ENCODE measurements around the gene TSPAN14. TPM values are rescaled to one million over a fixed set of nuclear protein-coding genes. Genes with fewer than 3 reads are reported as not detected.
"Not testable (repeated sequence)": the region's sequence is repeated elsewhere in the genome, so short reads cannot be mapped to it uniquely, and the experiment has no call there.

Gene TSPAN14
- total RNA-seq, 1 donor from 2014 or later = 75.4 TPM

GRCh38 chr10:80413271-80413996 lies 40.7 kb upstream of the TSPAN14 start:
- H3K27ac Mint-ChIP-seq = peak overlapping the region; percentile 35
- peaks cover 3% of the 10 kb centered on the region for H3K36me3 Mint-ChIP-seq (ENCODE audit: low read depth)
- H3K4me1 Mint-ChIP-seq (ENCODE audit: low read depth) = peaks cover 21% of the 10 kb centered on the region
- no peaks in the 10 kb centered on the region for H3K9me3 Mint-ChIP-seq
- no peaks in the 10 kb centered on the region for H3K27me3 Mint-ChIP-seq (ENCODE audit: insufficient read depth)
- intact Hi-C loops (cut with micrococcal nuclease) = no loop called here
- no peak for DNase-seq (ENCODE audit: low spot score)
- no peak overlapping the region for H3K4me3 Mint-ChIP-seq

- peaks cover 21% of the 10 kb centered on the region for H3K4me1 Mint-ChIP-seq (ENCODE audit: low read depth)
- intact Hi-C loops (cut with micrococcal nuclease) = no loop called here
- H3K36me3 Mint-ChIP-seq (ENCODE audit: low read depth) = peaks cover 3% of the 10 kb centered on the region
- no peak overlapping the region for H3K4me3 Mint-ChIP-seq
- no peak for DNase-seq (ENCODE audit: low spot score)
- no peak overlapping the region for H3K27ac Mint-ChIP-seq
- no peaks in the 10 kb centered on the region for H3K9me3 Mint-ChIP-seq
- H3K27me3 Mint-ChIP-seq (ENCODE audit: insufficient read depth) = no peaks in the 10 kb centered on the region
Measured at GRCh38 chr10:80414142-80414895, 39.8 kb upstream of the TSPAN14 start.

- Mint-ChIP-seq H3K36me3 (ENCODE audit: low read depth) (peaks cover under 1% of the 10 kb centered on the region), H3K9me3 (no peaks in the 10 kb centered on the region), H3K4me3 (no peak overlapping the region), H3K27me3 (ENCODE audit: insufficient read depth) (peaks cover 2% of the 10 kb centered on the region), H3K4me1 (ENCODE audit: low read depth) (peaks cover 16% of the 10 kb centered on the region), H3K27ac (no peak overlapping the region)
- intact Hi-C loops (cut with micrococcal nuclease) = no loop called here
- no peak for DNase-seq (ENCODE audit: low spot score)
Measured at GRCh38 chr10:80415734-80416478, 38.2 kb upstream of the TSPAN14 start.

GRCh38 chr10:80416479-80417098 lies 37.5 kb upstream of the TSPAN14 start:
- Mint-ChIP-seq H3K4me3 (no peak overlapping the region), H3K36me3 (ENCODE audit: low read depth) (no peaks in the 10 kb centered on the region), H3K9me3 (no peaks in the 10 kb centered on the region), H3K4me1 (ENCODE audit: low read depth) (peaks cover 14% of the 10 kb centered on the region), H3K27ac (no peak overlapping the region), H3K27me3 (ENCODE audit: insufficient read depth) (peaks cover 2% of the 10 kb centered on the region)
- intact Hi-C loops (cut with micrococcal nuclease) = no loop called here
- no peak for DNase-seq (ENCODE audit: low spot score)

GRCh38 chr10:80417256-80417655 lies 36.9 kb upstream of the TSPAN14 start:
- H3K9me3 Mint-ChIP-seq; H3K4me3 Mint-ChIP-seq; H3K36me3 Mint-ChIP-seq (ENCODE audit: low read depth); DNase-seq (ENCODE audit: low spot score); H3K27ac Mint-ChIP-seq; intact Hi-C loops (cut with micrococcal nuclease); H3K27me3 Mint-ChIP-seq (ENCODE audit: insufficient read depth): not testable (repeated sequence)
- peaks cover 14% of the 10 kb centered on the region for H3K4me1 Mint-ChIP-seq (ENCODE audit: low read depth)

GRCh38 chr10:80421050-80421706 lies 32.9 kb upstream of the TSPAN14 start:
- no peak overlapping the region for H3K4me3 Mint-ChIP-seq
- peaks cover 5% of the 10 kb centered on the region for H3K36me3 Mint-ChIP-seq (ENCODE audit: low read depth)
- no peak overlapping the region for H3K27ac Mint-ChIP-seq
- peaks cover 2% of the 10 kb centered on the region for H3K27me3 Mint-ChIP-seq (ENCODE audit: insufficient read depth)
- H3K9me3 Mint-ChIP-seq = no peaks in the 10 kb centered on the region
- DNase-seq (ENCODE audit: low spot score) = no peak
- no peaks in the 10 kb centered on the region for H3K4me1 Mint-ChIP-seq (ENCODE audit: low read depth)
- intact Hi-C loops (cut with micrococcal nuclease) = no loop called here

GRCh38 chr10:80421707-80422536 lies 32.2 kb upstream of the TSPAN14 start:
- H3K4me3 Mint-ChIP-seq = no peak overlapping the region
- intact Hi-C loops (cut with micrococcal nuclease) = no loop called here
- no peaks in the 10 kb centered on the region for H3K9me3 Mint-ChIP-seq
- H3K27me3 Mint-ChIP-seq (ENCODE audit: insufficient read depth) = peaks cover 2% of the 10 kb centered on the region
- H3K27ac Mint-ChIP-seq = no peak overlapping the region
- H3K4me1 Mint-ChIP-seq (ENCODE audit: low read depth) = no peaks in the 10 kb centered on the region
- no peak for DNase-seq (ENCODE audit: low spot score)
- peaks cover 5% of the 10 kb centered on the region for H3K36me3 Mint-ChIP-seq (ENCODE audit: low read depth)

GRCh38 chr10:80425901-80426300 lies 28.2 kb upstream of the TSPAN14 start:
- Mint-ChIP-seq H3K9me3 (no peaks in the 10 kb centered on the region), H3K4me3 (no peak overlapping the region), H3K36me3 (ENCODE audit: low read depth) (peaks cover 14% of the 10 kb centered on the region), H3K27ac (no peak overlapping the region), H3K4me1 (ENCODE audit: low read depth) (no peaks in the 10 kb centered on the region), H3K27me3 (ENCODE audit: insufficient read depth) (no peaks in the 10 kb centered on the region)
- no peak for DNase-seq (ENCODE audit: low spot score)
- intact Hi-C loops (cut with micrococcal nuclease) = no loop called here

- no peaks in the 10 kb centered on the region for H3K27me3 Mint-ChIP-seq (ENCODE audit: insufficient read depth)
Measured at GRCh38 chr10:80427541-80427940, 26.6 kb upstream of the TSPAN14 start.

GRCh38 chr10:80429521-80429973 lies 24.6 kb upstream of the TSPAN14 start:
- Mint-ChIP-seq H3K27ac (no peak overlapping the region), H3K9me3 (no peaks in the 10 kb centered on the region), H3K4me3 (no peak overlapping the region), H3K27me3 (ENCODE audit: insufficient read depth) (no peaks in the 10 kb centered on the region), H3K4me1 (ENCODE audit: low read depth) (no peaks in the 10 kb centered on the region), H3K36me3 (ENCODE audit: low read depth) (peaks cover 14% of the 10 kb centered on the region)
- no peak for DNase-seq (ENCODE audit: low spot score)
- intact Hi-C loops (cut with micrococcal nuclease) = no loop called here

More at GRCh38 chr10:80427541-80427940, 26.6 kb upstream of the TSPAN14 start:
- Mint-ChIP-seq H3K27ac (no peak overlapping the region), H3K9me3 (no peaks in the 10 kb centered on the region), H3K4me1 (ENCODE audit: low read depth) (no peaks in the 10 kb centered on the region), H3K36me3 (ENCODE audit: low read depth) (peaks cover 14% of the 10 kb centered on the region), H3K4me3 (no peak overlapping the region)
- no peak for DNase-seq (ENCODE audit: low spot score)
- intact Hi-C loops (cut with micrococcal nuclease) = no loop called here

GRCh38 chr10:80433134-80433533 lies 21.0 kb upstream of the TSPAN14 start:
- no peak for DNase-seq (ENCODE audit: low spot score)
- H3K36me3 Mint-ChIP-seq (ENCODE audit: low read depth) = peaks cover 3% of the 10 kb centered on the region
- H3K27ac Mint-ChIP-seq = no peak overlapping the region
- H3K4me3 Mint-ChIP-seq = no peak overlapping the region
- H3K27me3 Mint-ChIP-seq (ENCODE audit: insufficient read depth) = peaks cover 13% of the 10 kb centered on the region
- intact Hi-C loops (cut with micrococcal nuclease) = no loop called here
- H3K9me3 Mint-ChIP-seq = no peaks in the 10 kb centered on the region
- no peaks in the 10 kb centered on the region for H3K4me1 Mint-ChIP-seq (ENCODE audit: low read depth)
